ENCODE data around the gene AQP3. TPM values are rescaled to one million over a fixed set of nuclear protein-coding genes. Genes with fewer than 3 reads are reported as not detected.

Gene AQP3
- total RNA-seq, 1 experiment from 2014 or later, result 24.8 TPM

DNA sequence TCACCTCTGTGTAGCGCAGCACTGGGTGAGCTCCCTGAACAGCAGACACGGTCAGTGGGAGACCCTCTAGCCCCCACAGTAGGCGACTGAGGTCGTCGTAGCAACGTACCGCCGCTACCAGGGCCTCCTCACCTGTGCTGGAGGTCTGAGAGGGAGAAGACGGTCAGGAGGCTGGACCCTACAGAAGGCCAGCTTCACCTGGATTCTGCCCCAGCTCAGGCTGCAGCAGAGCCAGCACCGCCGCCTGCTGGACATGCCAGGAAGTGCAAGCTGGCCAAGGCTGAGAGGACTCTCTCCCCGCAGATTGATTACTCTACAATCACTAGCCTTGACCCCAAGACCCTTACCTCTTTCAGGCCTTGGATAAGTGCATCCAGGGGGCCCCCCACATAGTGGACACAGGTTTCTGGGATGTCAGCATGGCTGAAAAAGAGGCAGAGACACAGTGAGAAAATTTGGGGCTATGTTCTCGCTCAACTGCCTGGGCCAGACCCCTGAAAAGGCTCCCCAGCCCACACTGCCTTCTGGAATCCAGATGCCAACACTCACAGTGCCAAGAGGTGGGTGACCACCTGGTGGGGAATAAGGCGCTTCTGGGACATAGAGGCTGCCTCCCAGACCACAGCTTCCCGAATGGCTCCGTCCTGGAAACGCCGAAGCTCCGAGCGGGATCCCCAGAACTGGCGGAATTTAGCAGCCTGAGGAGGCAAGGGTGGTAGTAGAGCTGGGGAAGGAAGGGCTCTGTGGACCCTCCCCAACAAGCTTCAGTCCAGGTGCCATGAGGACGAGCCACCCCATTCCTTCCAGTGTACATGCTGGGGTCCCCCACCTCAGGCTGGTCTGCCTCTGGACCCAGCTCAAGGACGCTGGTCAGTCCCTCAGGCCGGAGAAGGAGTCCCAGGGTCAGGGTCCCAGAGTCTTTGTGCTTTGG, 19.4 kb upstream of the AQP3 start:
- ChIA-PET CTCF (interaction anchor here (0.7 to 2.5 kb wide), 16 partner anchors 9 to 210 kb away, joined by 3 to 56 read pairs (median 6); partner anchors contain the start of genes AQP3, AQP7 and NFX1), POLR2A (no interaction called here)
- H3K27ac Mint-ChIP-seq (ENCODE audit: unreplicated experiment), result no peak overlapping the region
- H3K27me3 Mint-ChIP-seq (ENCODE audit: insufficient read depth, unreplicated experiment), result no peaks in the 10 kb centered on the region
- H3K9me3 Mint-ChIP-seq (ENCODE audit: unreplicated experiment), result no peaks in the 10 kb centered on the region
- Histone ChIP-seq H3K9me3 (no peaks in the 10 kb centered on the region), H3K27me3 (replicated peaks; ENCODE audit: control insufficient read depth, insufficient read depth, low read length) (no peaks in the 10 kb centered on the region), H3K36me3 (ENCODE audit: control insufficient read depth, insufficient read depth, low read length) (peaks cover 6% of the 10 kb centered on the region), H3K4me1 (peaks cover under 1% of the 10 kb centered on the region; the same call in 1 of the 2 replicates), H3K4me3 (ENCODE audit: low read depth, low read length) (no peak overlapping the region)
- TF ChIP-seq, protein P1, sequence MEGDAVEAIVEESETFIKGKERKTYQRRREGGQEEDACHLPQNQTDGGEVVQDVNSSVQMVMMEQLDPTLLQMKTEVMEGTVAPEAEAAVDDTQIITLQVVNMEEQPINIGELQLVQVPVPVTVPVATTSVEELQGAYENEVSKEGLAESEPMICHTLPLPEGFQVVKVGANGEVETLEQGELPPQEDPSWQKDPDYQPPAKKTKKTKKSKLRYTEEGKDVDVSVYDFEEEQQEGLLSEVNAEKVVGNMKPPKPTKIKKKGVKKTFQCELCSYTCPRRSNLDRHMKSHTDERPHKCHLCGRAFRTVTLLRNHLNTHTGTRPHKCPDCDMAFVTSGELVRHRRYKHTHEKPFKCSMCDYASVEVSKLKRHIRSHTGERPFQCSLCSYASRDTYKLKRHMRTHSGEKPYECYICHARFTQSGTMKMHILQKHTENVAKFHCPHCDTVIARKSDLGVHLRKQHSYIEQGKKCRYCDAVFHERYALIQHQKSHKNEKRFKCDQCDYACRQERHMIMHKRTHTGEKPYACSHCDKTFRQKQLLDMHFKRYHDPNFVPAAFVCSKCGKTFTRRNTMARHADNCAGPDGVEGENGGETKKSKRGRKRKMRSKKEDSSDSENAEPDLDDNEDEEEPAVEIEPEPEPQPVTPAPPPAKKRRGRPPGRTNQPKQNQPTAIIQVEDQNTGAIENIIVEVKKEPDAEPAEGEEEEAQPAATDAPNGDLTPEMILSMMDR (IDR thresholded peaks at IDR 0.05; ENCODE audit: insufficient read depth in 1 of 2, low read depth in 1 of 2, low read length in 1 of 2, severe bottlenecking in 1 of 2, unreplicated experiment in 1 of 2), result peak; percentile 96 to 97
- H3K4me1 Mint-ChIP-seq (ENCODE audit: low read depth, unreplicated experiment), result peaks cover 7% of the 10 kb centered on the region
- no TSS peak for BruUV-seq (replicated peaks)
- H3K4me3 Mint-ChIP-seq (ENCODE audit: unreplicated experiment), result no peak overlapping the region
- peak; percentile 67 to 84 for DNase-seq
- peaks cover 49% of the 10 kb centered on the region for H3K36me3 Mint-ChIP-seq (ENCODE audit: insufficient read depth, unreplicated experiment)
- intact Hi-C loops (cut with micrococcal nuclease; ENCODE audit: unreplicated experiment), result loop anchor here (1.0 to 2.0 kb wide), 3 partner anchors 52 to 238 kb away; no protein-coding TSS in a partner anchor

- Histone ChIP-seq H3K4me1 (no peaks in the 10 kb centered on the region), H3K27me3 (replicated peaks; ENCODE audit: control insufficient read depth, insufficient read depth, low read length) (no peaks in the 10 kb centered on the region), H3K9me3 (no peaks in the 10 kb centered on the region), H3K36me3 (ENCODE audit: control insufficient read depth, insufficient read depth, low read length) (peaks cover 6% of the 10 kb centered on the region), H3K4me3 (ENCODE audit: low read depth, low read length) (no peak overlapping the region)
- POLR2A ChIA-PET, result no interaction called here
- no peaks in the 10 kb centered on the region for H3K4me1 Mint-ChIP-seq (ENCODE audit: low read depth, unreplicated experiment)
- H3K27me3 Mint-ChIP-seq (ENCODE audit: insufficient read depth, unreplicated experiment), result no peaks in the 10 kb centered on the region
- no TSS peak for BruUV-seq (replicated peaks)
- H3K4me3 Mint-ChIP-seq (ENCODE audit: unreplicated experiment), result no peak overlapping the region
- TF ChIP-seq, protein P1 (IDR thresholded peaks at IDR 0.05; ENCODE audit: insufficient read depth in 1 of 2, low read depth in 1 of 2, low read length in 1 of 2, severe bottlenecking in 1 of 2, unreplicated experiment in 1 of 2), result no peak
- no peak overlapping the region for H3K27ac Mint-ChIP-seq (ENCODE audit: unreplicated experiment)
- H3K36me3 Mint-ChIP-seq (ENCODE audit: insufficient read depth, unreplicated experiment), result peaks cover 39% of the 10 kb centered on the region
- peak in 1 of 2 experiments; percentile 19 for DNase-seq
- no peaks in the 10 kb centered on the region for H3K9me3 Mint-ChIP-seq (ENCODE audit: unreplicated experiment)
- intact Hi-C loops (cut with micrococcal nuclease; ENCODE audit: unreplicated experiment), result loop anchor here (1.0 to 2.0 kb wide), 3 partner anchors 51 to 237 kb away; no protein-coding TSS in a partner anchor
- CTCF ChIA-PET, result interaction anchor here (0.6 to 2.5 kb wide), 16 partner anchors 8 to 256 kb away, joined by 3 to 56 read pairs (median 6); partner anchors contain the start of genes AQP3, AQP7 and NFX1
Observed at GRCh38 chr9:33465596-33466564, 18.5 kb upstream of the AQP3 start.

GRCh38 chr9:33465096-33465495, 17.7 kb upstream of the AQP3 start:
- peaks cover 33% of the 10 kb centered on the region for H3K36me3 Mint-ChIP-seq (ENCODE audit: insufficient read depth, unreplicated experiment)
- CTCF ChIA-PET, result interaction anchor here (0.6 to 1.8 kb wide), 2 partner anchors 61 to 257 kb away, joined by 3 to 6 read pairs; no protein-coding TSS in a partner anchor
- POLR2A ChIA-PET, result no interaction called here

More at GRCh38 chr9:33465096-33465495, 17.7 kb upstream of the AQP3 start:
- no peak overlapping the region for H3K27ac Mint-ChIP-seq (ENCODE audit: unreplicated experiment)
- intact Hi-C loops (cut with micrococcal nuclease; ENCODE audit: unreplicated experiment), result no loop called here
- Histone ChIP-seq H3K36me3 (ENCODE audit: control insufficient read depth, insufficient read depth, low read length) (peaks cover 6% of the 10 kb centered on the region), H3K9me3 (no peaks in the 10 kb centered on the region), H3K4me3 (ENCODE audit: low read depth, low read length) (no peak overlapping the region), H3K4me1 (0 out of 2 replicates have a peak, but pooled peaks cover 2% of the 10 kb centered on the region), H3K27me3 (replicated peaks; ENCODE audit: control insufficient read depth, insufficient read depth, low read length) (no peaks in the 10 kb centered on the region)
- DNase-seq, result no peak
- no peaks in the 10 kb centered on the region for H3K9me3 Mint-ChIP-seq (ENCODE audit: unreplicated experiment)
- TF ChIP-seq, protein P1 (IDR thresholded peaks at IDR 0.05; ENCODE audit: insufficient read depth in 1 of 2, low read depth in 1 of 2, low read length in 1 of 2, severe bottlenecking in 1 of 2, unreplicated experiment in 1 of 2), result no peak
- no peak overlapping the region for H3K4me3 Mint-ChIP-seq (ENCODE audit: unreplicated experiment)
- H3K27me3 Mint-ChIP-seq (ENCODE audit: insufficient read depth, unreplicated experiment), result no peaks in the 10 kb centered on the region
- no TSS peak for BruUV-seq (replicated peaks)
- no peaks in the 10 kb centered on the region for H3K4me1 Mint-ChIP-seq (ENCODE audit: low read depth, unreplicated experiment)
